Ureter (tissue), 1 donor: ENCODE measurements around the gene APOA1. TPM values are rescaled to one million over a fixed set of nuclear protein-coding genes. Genes with fewer than 3 reads are reported as not detected.

ENCODE experiments used
- DNase-seq: peaks from one replicate; pipeline ENCODE4 v3.0.0-alpha.2; 2020; ENCODE audit warnings: low spot score
- total RNA-seq: library from RNA; stranded (reverse); gene quantifications from one replicate; pipeline ENCODE4 v1.2.4, GENCODE V29; 2023
- donor health status: DM: yes; HTN: yes; CAD: no.

APOA1 gene
- not detected for total RNA-seq

DNA sequence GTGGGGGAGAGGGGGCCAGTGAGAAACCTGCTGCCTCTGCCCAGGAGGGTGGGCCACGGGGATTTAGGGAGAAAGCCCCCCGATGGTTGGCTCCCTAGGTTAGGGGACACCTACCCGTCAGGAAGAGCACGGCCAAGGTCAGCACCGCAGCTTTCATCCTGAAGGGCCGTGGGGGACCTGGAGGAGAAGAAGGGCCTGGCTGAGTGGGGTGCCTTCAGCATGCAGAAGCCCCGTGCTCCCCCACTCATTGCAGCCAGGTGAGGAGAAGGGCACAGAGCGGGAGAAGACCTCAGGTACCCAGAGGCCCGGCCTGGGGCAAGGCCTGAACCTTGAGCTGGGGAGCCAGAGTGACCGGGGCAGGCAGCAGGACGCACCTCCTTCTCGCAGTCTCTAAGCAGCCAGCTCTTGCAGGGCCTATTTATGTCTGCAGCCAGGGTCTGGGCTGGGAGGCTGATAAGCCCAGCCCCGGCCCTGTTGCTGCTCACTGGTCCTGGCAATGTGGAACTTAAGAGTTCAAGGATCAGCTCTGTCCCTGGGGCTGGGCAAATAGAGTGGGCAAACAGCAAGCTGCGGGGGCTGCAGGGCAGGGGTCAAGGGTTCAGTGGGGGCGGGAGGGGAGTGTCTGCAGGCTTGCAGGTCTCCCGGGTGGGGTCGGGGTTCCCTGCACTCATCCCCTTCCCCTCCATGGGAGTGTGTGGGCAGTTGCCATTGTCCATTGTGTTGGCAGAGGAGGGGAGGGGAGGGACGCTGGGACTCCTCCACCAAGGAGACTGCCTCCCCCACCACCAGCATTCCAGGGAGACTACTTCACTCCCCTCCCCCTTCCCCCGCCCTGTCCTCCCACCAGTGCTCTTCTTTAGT lies at the start of gene APOA1:
TSS of gene APOA1 (minus strand) at position 392 of the 861 bp plus-strand sequence. CDS start at position 157, 235 bp downstream.
- DNase-seq = no peak

DNA sequence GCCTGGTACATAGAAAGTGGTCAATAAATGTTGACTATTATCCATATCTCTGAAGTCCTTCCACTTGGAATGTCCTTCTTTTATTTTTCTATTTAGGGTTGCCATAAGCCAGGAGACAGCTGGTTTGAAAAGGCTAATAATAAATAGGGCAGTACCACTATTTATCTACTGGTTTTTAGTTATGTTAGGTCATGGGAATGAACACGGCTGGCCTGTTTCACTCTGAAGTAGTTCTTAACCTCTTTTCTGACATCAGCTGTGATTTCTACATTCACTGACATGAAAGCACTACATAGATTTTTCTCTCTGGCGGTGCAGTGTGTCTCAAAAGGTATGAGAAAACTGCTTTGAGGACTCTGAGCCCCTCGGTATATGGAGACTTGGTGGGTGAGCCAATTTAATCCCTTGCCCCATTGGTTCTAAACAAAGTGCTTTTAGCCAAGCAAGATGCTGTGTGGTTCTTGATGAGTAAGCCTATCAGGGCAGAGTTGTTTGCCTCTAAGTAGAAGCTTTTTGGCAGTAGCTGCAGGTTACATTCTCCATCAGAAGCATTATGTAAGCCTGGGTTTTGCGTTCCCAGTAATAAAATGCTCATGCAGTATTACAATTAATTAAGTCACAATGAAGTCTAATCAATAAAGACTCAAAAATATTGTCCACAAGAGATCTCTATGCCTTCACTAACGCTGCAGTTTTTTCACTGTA lies 48.7 kb upstream of the APOA1 start:
- DNase-seq = no peak

DNA sequence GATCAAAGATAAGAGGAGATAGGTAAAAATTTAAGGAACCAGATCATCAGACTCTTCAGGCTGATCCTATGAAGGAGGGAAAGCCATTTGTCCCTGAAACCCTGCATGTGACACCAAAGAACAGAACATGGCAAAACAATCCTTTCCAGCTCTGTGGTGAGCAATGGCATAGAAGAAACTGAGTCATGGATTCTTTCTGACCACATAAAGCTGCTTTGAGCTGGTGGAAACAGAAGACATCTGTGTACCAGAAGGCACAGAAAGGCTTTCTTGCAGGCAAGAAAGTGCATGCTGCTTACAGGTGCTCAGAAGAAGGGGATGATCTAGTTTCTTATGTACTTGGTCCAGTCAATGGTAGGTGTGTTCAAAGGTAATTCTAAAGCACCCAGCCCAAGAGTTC lies 45.0 kb upstream of the APOA1 start:
- no peak for DNase-seq

DNA sequence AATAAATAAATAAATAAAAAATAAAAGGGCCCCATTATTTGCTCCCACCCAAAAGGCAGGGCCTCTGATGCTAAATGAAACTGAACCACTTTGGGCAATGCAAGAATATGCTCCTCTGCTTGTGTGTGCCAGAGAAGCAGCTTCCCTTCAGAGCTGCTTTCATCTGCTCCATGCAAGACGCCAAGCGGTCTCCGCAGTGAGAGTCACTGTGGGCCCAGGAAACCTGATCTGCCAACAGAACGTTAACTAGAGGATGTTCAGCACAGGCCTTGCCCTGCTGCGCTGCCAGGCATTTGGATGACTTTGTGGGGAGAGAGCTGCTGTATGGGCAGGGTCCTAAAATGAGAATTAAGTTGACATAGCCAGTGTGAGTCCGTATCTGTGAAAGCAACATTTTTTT lies 43.7 kb upstream of the APOA1 start:
- DNase-seq = no peak

DNA sequence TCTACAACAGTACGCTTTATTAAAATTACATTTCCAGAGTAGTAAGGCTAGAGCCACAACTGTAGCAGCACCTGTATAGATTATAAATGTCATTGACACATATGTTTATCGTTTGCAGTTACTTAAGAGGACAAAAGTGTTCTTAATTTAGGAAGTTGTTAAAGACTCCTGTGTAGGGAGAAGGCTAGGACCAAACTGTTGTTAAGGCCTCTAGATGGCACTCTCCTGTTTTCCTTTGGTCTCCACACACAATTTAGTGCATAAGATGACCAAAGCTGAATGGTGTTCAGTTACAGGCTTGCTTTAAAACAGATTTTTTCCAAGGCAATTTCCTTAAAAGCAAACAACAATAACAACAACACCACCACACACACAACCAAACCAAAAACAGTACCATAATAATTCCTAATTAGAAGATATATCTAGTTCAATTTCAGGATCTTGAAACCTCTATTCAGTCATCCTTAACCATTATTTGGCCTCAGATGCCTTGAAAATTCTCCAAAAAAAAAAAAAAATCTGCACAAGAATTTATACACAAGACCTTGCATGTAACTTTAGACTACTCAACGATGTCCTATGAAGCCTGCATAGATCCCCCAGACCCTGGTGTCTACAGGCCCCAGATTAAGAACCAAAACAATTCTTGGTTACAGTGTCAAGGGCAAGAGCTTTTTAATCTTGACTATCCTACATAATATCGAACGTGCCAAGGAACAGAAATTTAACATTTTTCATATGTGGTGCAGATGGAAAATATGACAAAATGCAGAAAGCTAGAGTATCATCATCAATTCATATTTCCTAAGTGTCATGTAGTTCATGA lies 42.6 kb upstream of the APOA1 start:
- DNase-seq = no peak

DNA sequence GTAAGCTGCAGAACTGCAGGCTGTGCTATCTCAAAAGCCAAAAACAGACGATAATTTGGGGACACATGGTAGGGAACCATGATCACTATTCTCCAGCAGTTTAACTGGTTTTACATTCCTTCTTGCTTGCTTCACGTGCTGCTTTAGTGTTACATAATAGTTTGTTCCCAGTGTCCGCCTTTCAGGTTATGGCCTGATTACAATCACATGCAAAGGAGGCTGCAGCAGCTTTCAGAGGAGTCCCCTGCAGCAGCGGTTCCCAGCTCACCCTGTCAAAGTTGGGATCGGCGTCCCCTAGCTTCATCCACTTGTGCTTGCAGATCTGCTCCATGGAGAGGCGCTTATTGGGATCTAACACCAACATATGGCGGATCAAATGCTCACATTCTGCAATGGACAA lies 39.2 kb upstream of the APOA1 start:
- no peak for DNase-seq

DNA sequence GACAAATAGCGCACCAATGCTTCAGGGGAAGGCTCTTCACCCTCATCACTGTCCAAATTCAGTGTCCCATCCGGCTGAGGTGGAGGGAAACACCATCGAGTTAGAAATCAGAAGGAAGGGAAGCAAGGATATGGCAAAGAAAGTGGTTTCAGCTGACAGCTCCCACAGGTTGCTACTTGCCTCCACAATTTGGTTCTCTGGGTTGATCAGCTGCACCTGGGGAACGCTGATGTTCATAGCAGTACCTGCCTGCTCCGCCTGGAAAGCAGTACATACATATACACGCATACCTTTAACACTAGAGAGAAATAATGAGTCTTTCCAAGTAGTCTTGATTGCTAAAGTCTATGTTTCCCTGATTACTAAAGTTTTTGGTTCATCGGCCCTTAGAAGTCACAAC lies 37.8 kb upstream of the APOA1 start:
- no peak for DNase-seq

DNA sequence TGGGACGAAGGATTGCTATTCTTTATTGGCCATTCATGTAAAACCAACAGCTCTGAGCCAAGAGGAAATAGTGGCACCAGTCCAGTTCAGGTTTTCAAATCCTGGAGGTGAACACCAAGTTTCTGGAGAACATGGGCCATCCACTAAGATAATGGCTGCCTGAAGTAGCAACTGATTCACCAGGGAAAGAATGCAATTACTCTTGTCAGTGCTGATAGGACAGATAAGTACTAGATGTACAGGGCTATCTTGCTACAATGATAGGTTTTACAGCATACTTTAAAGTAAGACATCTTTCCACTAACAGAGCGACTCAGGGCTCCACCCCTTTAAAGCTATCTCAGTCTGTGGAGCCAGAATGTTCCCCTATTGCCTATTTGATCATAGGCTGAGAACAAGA lies 36.8 kb upstream of the APOA1 start:
- DNase-seq = no peak

DNA sequence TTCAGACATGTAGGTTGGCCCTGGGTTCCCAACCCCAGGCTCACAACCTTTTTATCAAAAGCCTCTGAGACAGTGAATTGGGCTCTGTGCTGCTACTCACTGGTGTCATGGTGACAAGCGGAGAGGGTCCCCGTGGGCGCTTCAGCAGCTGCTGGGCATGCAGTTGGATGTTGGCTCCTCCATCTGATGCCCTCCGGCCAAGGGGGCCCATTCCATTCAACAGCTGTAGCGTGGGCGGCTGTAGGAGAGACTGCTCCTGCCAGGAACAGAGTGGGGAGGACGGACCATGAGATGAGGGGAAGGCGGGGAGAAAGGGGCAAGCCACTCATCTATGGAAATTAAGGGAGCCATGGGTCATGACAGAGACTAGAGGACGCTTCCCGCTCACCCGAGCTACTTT lies 36.0 kb upstream of the APOA1 start:
- no peak for DNase-seq

DNA sequence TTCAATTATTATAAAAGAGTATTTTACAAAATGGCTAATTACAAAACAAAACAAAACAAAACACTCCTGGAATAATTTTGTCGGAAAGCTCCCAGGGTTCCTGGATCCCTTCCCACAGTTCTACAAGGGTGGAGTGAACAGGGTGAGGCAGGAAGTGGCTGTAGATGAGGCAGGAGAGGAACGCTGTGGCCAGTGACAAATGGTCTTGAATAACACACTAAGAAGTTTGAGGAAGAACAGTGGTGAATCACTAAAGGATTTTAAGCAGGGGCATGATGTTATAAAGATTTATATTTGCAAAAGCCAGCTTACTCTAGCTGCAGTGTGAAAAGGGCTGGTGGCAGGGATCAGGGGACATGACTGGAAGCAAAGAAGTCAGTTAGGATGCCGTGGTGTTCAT lies 33.8 kb upstream of the APOA1 start:
- no peak for DNase-seq

DNA sequence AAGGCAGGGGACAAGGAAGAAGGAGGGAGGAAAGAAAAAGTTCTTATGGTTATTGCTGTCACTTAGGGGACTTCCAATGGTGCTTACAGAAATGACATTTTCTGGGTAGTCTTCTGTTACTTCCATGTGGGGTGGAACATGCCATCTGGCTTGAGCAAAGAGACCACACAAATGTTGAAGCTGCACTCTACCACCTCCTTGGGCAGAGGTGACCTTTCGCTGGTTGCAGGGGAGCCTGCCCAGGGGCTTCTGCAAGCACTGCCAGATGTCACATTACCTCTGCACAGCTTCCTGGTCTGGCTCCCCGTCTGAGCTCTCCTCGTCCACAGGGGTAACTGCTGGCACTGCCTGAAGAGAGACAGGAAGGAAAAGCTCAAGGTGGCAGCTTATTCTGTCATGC lies 32.6 kb upstream of the APOA1 start:
- no peak for DNase-seq

DNA sequence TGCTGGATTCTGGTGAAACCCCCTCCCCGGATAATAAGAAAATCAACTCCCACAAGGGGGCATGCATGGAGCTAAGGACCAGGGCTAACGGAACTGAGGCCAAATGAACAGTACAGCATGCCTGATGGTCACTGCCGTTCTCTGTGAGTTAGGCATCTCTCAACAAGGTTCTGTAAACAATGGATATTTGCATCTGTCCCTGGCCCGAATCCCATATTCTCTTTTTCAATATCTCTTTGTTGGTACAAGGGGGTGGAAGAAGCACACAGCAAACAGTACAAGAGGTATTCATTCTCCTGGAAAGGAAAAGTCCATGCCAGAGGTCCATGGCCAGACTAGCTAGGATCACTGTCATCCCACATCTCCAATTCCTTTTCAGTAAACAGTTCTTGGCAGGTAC lies 32.2 kb upstream of the APOA1 start:
- DNase-seq = no peak

DNA sequence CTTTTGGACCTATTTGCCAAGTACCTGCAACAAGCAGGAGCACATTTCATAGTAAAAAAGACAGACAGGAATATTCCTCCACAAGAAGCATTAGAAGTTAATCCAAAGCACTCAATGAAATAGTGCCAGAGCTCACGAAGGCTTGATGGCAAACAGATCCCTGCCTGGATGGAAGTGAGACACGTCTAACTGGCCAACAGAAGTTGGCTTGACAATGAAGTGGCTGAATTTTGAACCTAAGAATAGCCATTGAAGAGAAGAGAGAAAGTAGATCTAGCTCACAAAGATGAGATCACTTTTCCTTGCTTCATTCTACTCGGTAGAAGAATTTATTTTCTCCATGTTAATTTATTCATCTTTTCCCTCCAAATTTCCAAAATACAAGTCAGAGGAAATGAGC lies 30.6 kb upstream of the APOA1 start:
- DNase-seq = no peak

DNA sequence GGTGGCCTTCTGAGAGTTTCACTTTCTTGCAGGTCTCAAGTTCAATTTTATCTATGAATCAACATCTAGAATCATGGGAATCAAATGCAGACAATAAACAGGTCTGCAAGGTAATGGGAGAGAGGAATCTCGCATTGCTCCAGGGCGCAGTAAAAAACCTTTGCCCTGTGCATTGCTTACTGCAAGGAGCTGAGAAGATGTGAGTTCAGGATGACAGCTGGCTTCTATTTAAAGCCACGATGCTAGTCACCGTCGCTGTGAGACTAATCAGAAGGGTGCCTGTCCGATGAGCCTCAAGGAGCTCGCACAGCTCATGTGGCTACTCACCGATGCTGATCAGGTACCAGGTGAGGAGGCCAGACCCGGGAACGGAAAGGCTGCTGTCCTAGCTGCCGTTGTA lies 30.2 kb upstream of the APOA1 start:
- no peak for DNase-seq

DNA sequence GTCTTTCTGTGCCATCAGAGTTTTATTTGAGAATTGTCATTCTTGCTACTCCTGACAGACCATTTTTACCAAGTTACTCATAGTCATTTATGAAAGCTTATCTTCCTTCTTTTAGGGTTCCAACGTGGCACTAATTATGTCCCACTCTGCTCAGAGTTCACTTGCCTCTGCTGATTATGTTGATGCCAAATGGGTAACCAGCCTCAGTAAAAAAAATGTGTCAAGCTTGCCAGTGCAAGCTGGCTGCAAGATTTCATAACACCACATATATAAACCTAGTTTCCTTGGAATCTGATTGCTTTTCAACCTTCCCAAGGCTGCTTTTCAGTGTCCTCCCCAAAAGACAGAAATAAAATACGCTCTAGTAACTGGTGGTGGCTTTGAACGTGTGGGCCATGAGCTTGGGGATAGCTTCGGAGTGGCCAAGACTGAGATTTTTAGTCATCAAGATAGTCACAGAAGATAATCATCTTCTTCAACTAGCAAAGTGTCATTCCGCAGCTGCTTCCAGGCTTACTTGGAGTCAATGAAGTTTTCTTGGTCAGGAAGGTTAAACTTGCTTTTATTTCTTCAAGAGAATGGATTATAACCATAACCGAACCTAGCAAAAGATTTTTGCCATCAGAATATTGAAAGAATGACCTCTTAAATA lies 29.5 kb upstream of the APOA1 start:
- DNase-seq = no peak

DNA sequence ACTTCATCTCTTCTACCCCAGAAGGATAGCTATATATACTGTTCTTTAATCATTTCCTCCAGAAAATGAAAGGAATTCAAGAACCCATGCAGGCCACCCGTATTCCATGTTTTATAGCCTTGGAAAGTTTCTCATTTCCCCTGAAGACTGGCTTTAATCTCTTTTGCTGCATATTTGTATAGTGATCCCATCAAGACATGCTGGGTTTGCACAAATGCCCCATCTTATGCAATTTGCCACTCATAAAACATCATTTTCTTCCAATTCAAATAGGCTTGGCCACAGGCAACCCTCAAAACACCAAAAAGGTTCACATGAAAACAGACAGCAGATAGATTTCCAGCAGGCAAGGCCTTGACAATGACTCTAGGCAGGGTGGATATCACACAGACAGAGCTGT lies 28.3 kb upstream of the APOA1 start:
- DNase-seq = no peak

DNA sequence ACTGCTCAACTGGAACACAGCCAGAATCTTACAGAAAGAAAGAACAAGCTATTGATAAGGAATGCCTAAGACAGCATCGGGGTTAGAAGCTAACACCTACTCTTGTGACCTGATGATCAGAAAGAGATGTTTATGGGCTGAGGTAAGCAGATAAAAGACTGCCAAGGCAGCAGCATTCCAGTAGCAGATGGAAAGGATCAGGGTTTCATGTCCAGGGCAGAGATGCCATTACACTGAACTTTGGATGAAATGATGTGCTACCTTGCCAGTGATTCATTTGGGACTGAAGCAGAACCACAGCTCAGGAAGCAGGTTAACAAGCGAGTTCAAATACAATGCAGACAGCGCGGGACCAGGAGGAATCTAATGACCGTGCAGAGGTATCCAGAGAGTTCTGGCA lies 27.1 kb upstream of the APOA1 start:
- no peak for DNase-seq

DNA sequence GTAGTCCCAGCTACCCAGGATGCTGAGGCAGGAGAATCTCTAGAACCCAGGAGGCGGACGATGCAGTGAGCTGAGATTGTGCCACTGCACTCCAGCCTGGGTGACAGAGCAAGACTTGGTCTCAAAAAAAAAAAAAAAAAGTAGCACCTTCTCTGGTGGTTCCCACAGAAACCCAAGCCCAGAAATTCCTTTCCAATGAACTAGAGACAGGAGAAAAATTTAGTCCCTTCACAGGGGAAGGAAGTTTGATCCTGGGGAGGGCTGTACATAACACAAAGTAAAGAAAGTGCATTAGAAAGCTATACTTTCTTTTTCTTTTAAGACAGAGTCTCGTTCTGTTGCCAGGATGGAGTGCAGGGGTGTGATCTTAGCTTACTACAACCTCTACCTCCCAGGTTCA lies 25.5 kb upstream of the APOA1 start:
- no peak for DNase-seq

DNA sequence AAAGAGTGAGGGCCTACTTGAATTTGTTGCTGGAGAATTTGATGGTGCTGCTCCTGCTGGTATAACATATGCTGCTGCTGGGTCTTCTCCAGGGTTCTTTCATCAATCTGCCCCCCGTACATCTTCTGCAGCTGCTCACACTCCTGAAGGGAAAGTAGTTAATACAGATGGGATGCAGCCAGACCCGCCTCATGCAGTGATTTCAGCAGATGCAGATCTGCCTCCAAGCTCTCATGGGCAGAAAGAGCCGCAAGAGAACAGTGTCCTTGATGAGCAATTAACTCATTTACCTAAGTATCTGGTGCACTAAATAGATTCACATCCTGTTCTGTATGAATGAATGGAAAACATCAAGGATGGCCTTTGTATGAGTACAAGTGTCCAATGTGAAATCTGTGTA lies 24.8 kb upstream of the APOA1 start:
- DNase-seq = no peak

DNA sequence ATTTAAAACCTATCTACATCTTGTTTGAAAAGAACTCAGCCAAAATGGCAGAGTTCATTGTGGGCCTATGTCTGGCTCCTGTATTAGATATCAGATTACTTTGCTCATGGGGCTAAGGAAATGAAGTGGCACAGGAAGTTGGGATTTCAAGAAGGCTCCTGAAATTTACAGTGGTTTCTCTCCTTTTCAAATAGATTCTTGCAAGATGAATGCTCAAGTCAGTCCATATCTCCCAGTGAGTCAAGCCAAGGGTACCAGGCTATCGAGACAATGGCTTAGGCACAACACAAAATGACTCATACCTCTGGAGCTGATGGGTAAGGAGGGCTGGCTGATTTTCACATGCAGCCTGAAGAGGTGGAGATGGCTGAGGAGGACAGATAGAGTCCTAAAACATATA lies 24.1 kb upstream of the APOA1 start:
- no peak for DNase-seq

DNA sequence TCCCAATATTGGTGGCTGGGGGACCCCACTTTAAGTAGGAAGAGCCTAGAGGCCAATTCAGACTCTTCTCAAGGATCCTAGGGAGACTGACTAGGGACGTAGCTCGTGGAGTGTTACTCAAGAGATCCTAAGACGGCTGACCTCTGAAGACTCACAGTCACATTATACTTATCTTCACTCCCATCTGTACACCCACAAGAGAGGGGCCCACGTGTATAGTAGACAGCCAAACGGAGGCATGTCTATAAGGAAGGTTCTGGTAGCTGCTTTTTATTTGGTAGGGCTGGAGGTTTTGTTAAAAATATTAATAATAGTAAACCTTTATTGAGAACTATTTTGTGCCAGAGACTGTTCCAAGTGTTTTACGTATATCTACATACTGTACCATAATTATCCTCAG lies 22.9 kb upstream of the APOA1 start:
- DNase-seq = no peak

DNA sequence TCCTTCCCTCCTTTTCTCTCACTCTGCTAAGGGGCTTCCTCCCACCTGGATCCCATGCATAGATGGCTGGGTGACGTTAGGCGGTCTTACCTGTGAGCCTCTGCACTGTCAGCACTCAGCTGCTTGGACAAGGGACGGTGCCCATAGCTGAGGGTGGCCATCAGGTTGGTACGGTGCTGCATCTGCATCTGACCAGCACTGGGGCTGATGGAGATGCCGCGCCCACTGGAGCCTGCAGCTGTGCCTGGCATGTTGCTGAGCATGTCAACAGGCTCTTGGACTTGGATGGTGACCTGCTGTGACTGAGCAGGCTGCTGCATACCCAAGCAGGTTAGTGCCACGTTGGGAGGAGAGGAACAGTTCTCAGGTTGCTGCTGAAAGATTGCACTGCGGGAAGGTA lies 21.8 kb upstream of the APOA1 start:
- no peak for DNase-seq
